HepG2 (cell line): ENCODE data around the gene DOK4. TPM values are rescaled to one million over a fixed set of nuclear protein-coding genes. Genes with fewer than 3 reads are reported as not detected.

ENCODE experiments used
- HMG20A ChIP-seq: IDR thresholded peaks from 2 replicates; pipeline ENCODE4 v1.6.1; 2016; ENCODE audit warnings: borderline replicate concordance
- HMGXB4 ChIP-seq, 2 experiments: sonication (generic) in 1 of 2; formaldehyde crosslinking in 1 of 2; IDR thresholded peaks; 2 replicates each; pipeline versions ENCODE4 v1.4.0 to v1.6.1; 2018 to 2020; ENCODE audit warnings: missing genetic modification reagents in 2 of 2, borderline replicate concordance in 1 of 2, low read depth in 1 of 2, mild to moderate bottlenecking in 1 of 2, missing biosample characterization in 1 of 2
- HNF4A ChIP-seq: sonication (generic); formaldehyde crosslinking; IDR thresholded peaks from 2 replicates; pipeline ENCODE4 v1.4.0; 2020; ENCODE audit warnings: missing genetic modification reagents
- ISL2 ChIP-seq: sonication (generic); formaldehyde crosslinking; IDR thresholded peaks from 2 replicates; pipeline ENCODE4 v1.5.0; 2020; ENCODE audit warnings: missing genetic modification reagents
- JUND ChIP-seq: sonication (generic); formaldehyde crosslinking; IDR thresholded peaks from 2 replicates; pipeline ENCODE4 v1.8.0; 2022; ENCODE audit warnings: mild to moderate bottlenecking, missing genetic modification reagents
- NCOR1 ChIP-seq: fragments of 200-600 bp; sonication (generic); IDR thresholded peaks from 2 replicates; pipeline ENCODE4 v1.7.0; 2017; ENCODE audit warnings: antibody characterized with exemption, low read length, borderline replicate concordance
- NFIC ChIP-seq: IDR thresholded peaks from 2 replicates; pipeline ENCODE4 v1.6.1; 2012; ENCODE audit warnings: mild to moderate bottlenecking, low read length, inconsistent platforms
- SAFB2 ChIP-seq: sonication (generic); formaldehyde crosslinking; IDR thresholded peaks from 2 replicates; pipeline ENCODE4 v1.5.1; 2020; ENCODE audit warnings: missing genetic modification reagents, low read depth, mild to moderate bottlenecking, borderline replicate concordance
- TFE3 ChIP-seq: IDR thresholded peaks from 2 replicates; pipeline ENCODE4 v1.6.1; 2016
- XRCC5 ChIP-seq: fragments of 200-400 bp; formaldehyde crosslinking; optimal IDR thresholded peaks from 2 replicates; pipeline ENCODE3; 2017; ENCODE audit warnings: mild to moderate bottlenecking, low read length
- ZFP41 ChIP-seq: sonication (generic); formaldehyde crosslinking; IDR thresholded peaks from 2 replicates; pipeline ENCODE4 v1.4.0; 2020; ENCODE audit warnings: mild to moderate bottlenecking, missing genetic modification reagents, borderline replicate concordance
- ZNF101 ChIP-seq: sonication (generic); formaldehyde crosslinking; IDR thresholded peaks from 2 replicates; pipeline ENCODE4 v1.4.0; 2020; ENCODE audit warnings: mild to moderate bottlenecking, low read depth, missing genetic modification reagents, borderline replicate concordance
- ZNF225 ChIP-seq: sonication (generic); formaldehyde crosslinking; IDR thresholded peaks from 2 replicates; pipeline ENCODE4 v1.4.0; 2020; ENCODE audit warnings: mild to moderate bottlenecking, missing genetic modification reagents
- ZNF230 ChIP-seq: sonication (generic); formaldehyde crosslinking; IDR thresholded peaks from 2 replicates; pipeline ENCODE4 v1.4.0; 2020; ENCODE audit warnings: mild to moderate bottlenecking, missing genetic modification reagents
- ZNF296 ChIP-seq: sonication (generic); formaldehyde crosslinking; conservative IDR thresholded peaks from 2 replicates; pipeline ENCODE4 v1.5.0; 2020; ENCODE audit warnings: mild to moderate bottlenecking, missing genetic modification reagents
- ZNF605 ChIP-seq: sonication (generic); formaldehyde crosslinking; IDR thresholded peaks from 2 replicates; pipeline ENCODE4 v1.8.0; 2022; ENCODE audit warnings: mild to moderate bottlenecking, missing genetic modification reagents
- polyA plus RNA-seq, 8 experiments: library from polyadenylated mRNA; depleted of rRNA in 3 of 8; stranded (reverse) in 7 of 8; unstranded in 1 of 8; fragments of >200 nt; fragmentation: Illumina TruSeq in 4 of 8; extraction: Trizol in 4 of 8; gene quantifications; 2 replicates each; pipeline versions ENCODE4 v1.2.1 to v1.2.3, GENCODE V29; 2011 to 2016; ENCODE audit warnings: low read depth in 4 of 8, missing spikeins in 1 of 8, mixed read lengths in 1 of 8; ENCODE audit not compliant: insufficient read depth in 1 of 8
- total RNA-seq, 5 experiments: library from RNA; depleted of rRNA; stranded (reverse); fragments of >200 nt; fragmentation: Illumina TruSeq; extraction: Trizol; gene quantifications; 2 replicates each; pipeline ENCODE4 v1.2.3, GENCODE V29; 2016; ENCODE audit warnings: low read depth in 1 of 5
- TF ChIP-seq, protein P1 (sequence below): sonication (generic); formaldehyde crosslinking; IDR thresholded peaks from 2 replicates; pipeline ENCODE4 v1.5.0; 2020; ENCODE audit warnings: mild to moderate bottlenecking, missing genetic modification reagents
- TF ChIP-seq, protein P2 (sequence below): sonication (generic); formaldehyde crosslinking; IDR thresholded peaks from 2 replicates; pipeline ENCODE4 v1.5.0; 2020; ENCODE audit warnings: missing genetic modification reagents, mild to moderate bottlenecking, borderline replicate concordance
- TF ChIP-seq, protein P3 (sequence below): sonication (generic); formaldehyde crosslinking; conservative IDR thresholded peaks from 2 replicates; pipeline ENCODE4 v1.4.0; 2020; ENCODE audit warnings: mild to moderate bottlenecking, missing genetic modification reagents, moderate library complexity

The DOK4 gene
- total and polyA plus RNA-seq, 2 of the 13 experiments (the other 11 are each of a cell fraction or from before 2014, with no cell fraction given): 52.7 to 70.0 TPM

- TF ChIP-seq NCOR1 (no peak), ZNF230 (peak; percentile 34; the same call in 1 of the 2 replicates), HNF4A (CRISPR knock-in tag) (no peak; the same call in 1 of the 2 replicates), XRCC5 (peak; percentile 94), ZFP41 (CRISPR knock-in tag) (no peak), HMG20A (CRISPR knock-in tag) (no peak), ZNF605 (no peak), TFE3 (CRISPR knock-in tag) (0 out of 2 replicates have a peak, but pooled peaks have one; percentile 28), HMGXB4 (CRISPR knock-in tag; IDR thresholded peaks at IDR 0.05; ENCODE audit: borderline replicate concordance in 1 of 2, low read depth in 1 of 2) (peak; percentile 56 to 85; a peak in 2 of 4 replicates), ZNF225 (CRISPR knock-in tag) (no peak), ZNF296 (no peak), ISL2 (CRISPR knock-in tag) (peak; percentile 60; the same call in 1 of the 2 replicates), NFIC (no peak), SAFB2 (CRISPR knock-in tag) (no peak), ZNF101 (CRISPR knock-in tag) (no peak), JUND (CRISPR knock-in tag) (no peak)
- TF ChIP-seq, protein P1, sequence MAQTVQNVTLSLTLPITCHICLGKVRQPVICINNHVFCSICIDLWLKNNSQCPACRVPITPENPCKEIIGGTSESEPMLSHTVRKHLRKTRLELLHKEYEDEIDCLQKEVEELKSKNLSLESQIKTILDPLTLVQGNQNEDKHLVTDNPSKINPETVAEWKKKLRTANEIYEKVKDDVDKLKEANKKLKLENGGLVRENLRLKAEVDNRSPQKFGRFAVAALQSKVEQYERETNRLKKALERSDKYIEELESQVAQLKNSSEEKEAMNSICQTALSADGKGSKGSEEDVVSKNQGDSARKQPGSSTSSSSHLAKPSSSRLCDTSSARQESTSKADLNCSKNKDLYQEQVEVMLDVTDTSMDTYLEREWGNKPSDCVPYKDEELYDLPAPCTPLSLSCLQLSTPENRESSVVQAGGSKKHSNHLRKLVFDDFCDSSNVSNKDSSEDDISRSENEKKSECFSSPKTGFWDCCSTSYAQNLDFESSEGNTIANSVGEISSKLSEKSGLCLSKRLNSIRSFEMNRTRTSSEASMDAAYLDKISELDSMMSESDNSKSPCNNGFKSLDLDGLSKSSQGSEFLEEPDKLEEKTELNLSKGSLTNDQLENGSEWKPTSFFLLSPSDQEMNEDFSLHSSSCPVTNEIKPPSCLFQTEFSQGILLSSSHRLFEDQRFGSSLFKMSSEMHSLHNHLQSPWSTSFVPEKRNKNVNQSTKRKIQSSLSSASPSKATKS (CRISPR knock-in tag): no peak
- TF ChIP-seq, protein P2, sequence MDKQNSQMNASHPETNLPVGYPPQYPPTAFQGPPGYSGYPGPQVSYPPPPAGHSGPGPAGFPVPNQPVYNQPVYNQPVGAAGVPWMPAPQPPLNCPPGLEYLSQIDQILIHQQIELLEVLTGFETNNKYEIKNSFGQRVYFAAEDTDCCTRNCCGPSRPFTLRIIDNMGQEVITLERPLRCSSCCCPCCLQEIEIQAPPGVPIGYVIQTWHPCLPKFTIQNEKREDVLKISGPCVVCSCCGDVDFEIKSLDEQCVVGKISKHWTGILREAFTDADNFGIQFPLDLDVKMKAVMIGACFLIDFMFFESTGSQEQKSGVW (CRISPR knock-in tag): no peak
- TF ChIP-seq, protein P3, sequence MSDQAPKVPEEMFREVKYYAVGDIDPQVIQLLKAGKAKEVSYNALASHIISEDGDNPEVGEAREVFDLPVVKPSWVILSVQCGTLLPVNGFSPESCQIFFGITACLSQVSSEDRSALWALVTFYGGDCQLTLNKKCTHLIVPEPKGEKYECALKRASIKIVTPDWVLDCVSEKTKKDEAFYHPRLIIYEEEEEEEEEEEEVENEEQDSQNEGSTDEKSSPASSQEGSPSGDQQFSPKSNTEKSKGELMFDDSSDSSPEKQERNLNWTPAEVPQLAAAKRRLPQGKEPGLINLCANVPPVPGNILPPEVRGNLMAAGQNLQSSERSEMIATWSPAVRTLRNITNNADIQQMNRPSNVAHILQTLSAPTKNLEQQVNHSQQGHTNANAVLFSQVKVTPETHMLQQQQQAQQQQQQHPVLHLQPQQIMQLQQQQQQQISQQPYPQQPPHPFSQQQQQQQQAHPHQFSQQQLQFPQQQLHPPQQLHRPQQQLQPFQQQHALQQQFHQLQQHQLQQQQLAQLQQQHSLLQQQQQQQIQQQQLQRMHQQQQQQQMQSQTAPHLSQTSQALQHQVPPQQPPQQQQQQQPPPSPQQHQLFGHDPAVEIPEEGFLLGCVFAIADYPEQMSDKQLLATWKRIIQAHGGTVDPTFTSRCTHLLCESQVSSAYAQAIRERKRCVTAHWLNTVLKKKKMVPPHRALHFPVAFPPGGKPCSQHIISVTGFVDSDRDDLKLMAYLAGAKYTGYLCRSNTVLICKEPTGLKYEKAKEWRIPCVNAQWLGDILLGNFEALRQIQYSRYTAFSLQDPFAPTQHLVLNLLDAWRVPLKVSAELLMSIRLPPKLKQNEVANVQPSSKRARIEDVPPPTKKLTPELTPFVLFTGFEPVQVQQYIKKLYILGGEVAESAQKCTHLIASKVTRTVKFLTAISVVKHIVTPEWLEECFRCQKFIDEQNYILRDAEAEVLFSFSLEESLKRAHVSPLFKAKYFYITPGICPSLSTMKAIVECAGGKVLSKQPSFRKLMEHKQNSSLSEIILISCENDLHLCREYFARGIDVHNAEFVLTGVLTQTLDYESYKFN (CRISPR knock-in tag): no peak
Measured at GRCh38 chr16:57519796-57520360, 33.6 kb upstream of the DOK4 start (continued).
